HUDEP-2 (cell line): ENCODE data around the gene DUOXA2.
"Not testable (repeated sequence)": the region's sequence is repeated elsewhere in the genome, so short reads cannot be mapped to it uniquely, and the experiment has no call there.

Experiments
- DNase-seq, 76 experiments: peaks; one replicate each; lab custom pipeline; 2025; ENCODE audit not compliant: unreplicated experiment in 76 of 76; lab: John Stamatoyannopoulos, UW

Gene DUOXA2

DNA sequence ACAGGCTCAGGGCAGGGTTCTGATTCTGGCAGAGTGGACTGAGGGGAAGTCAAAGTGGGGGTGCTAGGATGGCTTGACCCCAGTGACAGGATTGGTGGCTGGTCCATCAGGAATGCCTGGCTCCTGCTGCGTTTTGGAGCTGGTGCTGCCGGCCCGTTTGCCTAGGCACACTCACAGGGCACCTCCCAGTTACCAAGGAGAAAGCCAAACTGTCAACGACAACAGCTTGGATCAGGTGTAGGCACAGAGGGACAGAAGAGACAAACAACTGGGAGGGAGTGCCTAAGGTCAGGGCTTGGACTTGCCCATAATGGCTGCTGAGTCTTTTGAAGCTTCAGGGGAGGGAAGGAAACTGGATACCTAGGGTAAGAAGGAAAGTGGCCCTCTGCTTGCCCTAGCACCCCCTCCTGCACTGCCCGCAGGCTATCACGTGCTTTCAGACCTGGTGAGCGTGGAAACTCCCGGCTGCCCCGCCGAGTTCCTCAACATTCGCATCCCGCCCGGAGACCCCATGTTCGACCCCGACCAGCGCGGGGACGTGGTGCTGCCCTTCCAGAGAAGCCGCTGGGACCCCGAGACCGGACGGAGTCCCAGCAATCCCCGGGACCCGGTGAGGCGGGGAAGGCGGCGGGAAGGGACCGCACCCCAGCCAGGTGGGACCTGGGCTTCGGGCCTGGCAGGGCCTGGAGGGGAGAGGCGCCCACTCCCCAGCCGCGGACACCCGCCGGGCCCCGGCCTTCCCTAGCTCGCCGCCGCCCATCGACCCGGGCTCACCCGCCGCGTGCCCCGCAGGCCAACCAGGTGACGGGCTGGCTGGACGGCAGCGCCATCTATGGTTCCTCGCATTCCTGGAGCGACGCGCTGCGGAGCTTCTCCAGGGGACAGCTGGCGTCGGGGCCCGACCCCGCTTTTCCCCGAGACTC, 20.8 kb downstream of the DUOXA2 start:
- peak in 2 of 76 experiments; percentile 3 for DNase-seq

DNA sequence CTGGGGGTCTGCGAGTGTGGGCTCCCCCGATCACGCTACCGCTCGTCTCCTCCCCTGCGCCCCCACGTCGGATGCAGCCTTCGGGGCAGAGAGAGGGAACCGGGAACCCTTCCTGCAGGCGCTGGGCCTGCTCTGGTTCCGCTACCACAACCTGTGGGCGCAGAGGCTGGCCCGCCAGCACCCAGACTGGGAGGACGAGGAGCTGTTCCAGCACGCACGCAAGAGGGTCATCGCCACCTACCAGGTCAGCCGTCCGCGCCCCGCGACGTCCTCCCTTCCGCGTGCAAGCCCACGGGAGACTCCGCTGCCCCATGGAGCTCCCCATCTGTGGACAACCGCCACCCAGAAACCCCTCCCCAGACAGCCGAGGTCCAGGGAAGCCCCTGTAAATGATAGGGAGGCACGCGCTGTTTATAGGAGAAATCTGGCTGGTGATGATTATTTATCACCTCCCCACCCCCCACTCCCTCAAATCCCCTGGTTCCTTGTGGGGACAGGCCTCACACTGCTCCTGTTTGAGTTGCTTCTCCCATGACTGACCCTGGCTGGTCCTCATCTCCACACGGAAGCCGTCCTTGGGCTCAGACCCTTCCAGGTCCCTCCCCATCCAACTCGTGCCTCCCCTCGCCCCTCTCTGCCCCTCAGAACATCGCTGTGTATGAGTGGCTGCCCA, 21.7 kb downstream of the DUOXA2 start:
- not testable (repeated sequence) for DNase-seq

DNA sequence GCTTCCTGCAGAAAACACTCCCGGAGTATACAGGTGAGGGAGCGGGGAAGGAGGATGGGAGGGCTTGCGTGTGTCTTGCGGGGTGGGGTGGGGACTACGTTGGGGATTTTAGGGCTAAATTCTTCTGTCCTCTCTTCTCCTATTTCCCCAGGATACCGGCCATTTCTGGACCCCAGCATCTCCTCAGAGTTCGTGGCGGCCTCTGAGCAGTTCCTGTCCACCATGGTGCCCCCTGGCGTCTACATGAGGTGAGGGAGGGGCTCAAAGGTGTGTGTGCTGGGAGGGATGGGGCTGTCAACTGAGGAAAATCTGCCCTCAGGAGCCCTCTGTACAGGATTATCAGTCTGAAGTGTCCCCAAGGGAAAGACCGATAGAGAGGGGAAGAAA, 22.2 kb downstream of the DUOXA2 start:
- no peak for DNase-seq

DNA sequence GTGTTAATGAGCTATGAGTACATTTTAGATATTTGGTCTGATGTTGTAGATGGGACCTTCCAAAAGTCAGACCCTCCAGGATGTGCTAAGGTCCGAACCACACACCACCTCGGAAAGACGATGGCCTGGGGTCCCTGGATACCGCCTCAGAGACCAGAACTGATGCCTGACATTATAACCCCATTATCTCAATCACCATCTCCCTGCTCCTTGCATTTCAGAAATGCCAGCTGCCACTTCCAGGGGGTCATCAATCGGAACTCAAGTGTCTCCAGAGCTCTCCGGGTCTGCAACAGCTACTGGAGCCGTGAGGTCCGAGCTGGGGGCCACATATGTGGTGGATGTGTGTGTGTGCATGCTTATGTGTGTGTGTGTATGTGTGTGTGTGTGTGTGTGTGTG, 23.6 kb downstream of the DUOXA2 start:
- no peak for DNase-seq

DNA sequence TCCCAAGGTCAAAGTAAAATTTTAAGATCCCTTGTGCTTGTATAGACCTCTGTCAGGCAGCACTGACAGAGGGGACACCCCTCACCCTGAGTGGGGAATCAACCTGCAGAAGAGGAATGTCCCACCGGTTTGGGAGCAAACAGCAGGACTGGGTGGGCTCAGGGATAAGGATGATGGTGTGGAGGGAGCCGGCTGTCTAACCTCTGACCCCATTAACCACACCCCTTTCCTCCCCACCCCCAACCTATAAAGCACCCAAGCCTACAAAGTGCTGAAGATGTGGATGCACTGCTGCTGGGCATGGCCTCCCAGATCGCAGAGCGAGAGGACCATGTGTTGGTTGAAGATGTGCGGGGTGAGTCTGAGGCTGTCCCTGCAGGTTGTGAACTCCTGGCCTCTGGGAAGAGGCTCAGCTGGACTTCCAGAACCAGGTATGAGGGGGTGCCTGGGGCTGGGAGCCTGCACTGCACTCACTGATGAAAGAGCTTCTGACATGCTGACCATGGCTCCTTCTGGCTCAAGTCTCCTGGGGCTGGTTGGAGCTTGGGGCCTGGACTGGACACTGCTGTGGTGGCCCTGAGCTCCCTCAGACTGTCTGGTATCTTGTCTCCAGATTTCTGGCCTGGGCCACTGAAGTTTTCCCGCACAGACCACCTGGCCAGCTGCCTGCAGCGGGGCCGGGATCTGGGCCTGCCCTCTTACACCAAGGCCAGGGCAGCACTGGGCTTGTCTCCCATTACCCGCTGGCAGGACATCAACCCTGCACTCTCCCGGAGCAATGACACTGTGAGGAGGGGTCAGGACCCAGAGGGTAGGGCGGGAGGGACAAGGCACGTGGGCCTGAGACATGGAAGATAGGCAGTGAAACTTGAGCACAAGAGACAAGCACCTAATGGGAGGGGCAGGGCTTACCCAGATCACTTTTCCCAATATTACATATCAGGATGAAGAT, 25.0 kb downstream of the DUOXA2 start:
- no peak for DNase-seq

DNA sequence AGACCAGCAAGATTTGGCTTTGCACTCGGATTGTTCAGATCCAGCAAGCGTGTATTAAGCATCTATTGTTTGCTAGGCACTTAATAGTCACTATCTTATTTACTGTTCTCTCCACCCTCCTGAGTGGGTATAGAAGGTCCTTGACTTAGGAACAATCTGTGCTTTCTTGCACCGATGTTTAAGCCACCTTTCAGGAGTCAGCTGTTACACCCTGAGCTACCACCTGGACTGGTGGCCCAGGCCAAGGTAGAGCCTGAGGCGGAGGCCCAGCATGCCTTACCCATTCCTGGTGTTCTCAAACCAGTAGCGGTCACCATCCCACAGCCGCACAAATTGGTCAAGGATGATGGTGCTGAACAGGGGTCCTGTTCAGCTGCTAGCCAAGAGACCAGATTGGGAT, 25.6 kb downstream of the DUOXA2 start:
- no peak for DNase-seq

DNA sequence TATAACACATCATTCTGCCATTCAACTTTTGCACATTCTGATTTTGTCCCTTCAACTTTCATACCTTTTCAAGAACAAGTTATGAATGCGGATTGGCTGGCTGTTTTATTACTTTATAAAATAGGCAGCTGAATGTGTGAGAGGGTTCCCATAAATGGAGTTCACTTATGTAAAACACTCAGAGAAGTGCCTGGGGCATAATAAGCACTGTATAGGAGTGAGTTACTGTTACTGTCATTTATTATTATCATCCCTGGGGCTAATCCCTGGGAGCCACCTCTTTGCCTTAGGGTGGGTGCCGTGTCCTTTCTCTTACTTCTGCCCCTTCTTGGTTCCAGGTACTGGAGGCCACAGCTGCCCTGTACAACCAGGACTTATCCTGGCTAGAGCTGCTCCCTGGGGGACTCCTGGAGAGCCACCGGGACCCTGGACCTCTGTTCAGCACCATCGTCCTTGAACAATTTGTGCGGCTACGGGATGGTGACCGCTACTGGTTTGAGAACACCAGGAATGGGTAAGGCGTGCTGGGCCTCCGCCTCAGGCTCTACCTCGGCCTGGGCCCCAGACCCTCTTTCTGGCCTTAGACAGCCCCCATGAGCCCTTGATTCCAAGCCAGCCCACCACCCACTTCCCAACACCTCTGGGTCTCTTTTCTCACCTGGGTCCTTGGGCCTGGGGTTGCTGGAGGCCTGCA, 26.6 kb downstream of the DUOXA2 start:
- DNase-seq, result no peak

DNA sequence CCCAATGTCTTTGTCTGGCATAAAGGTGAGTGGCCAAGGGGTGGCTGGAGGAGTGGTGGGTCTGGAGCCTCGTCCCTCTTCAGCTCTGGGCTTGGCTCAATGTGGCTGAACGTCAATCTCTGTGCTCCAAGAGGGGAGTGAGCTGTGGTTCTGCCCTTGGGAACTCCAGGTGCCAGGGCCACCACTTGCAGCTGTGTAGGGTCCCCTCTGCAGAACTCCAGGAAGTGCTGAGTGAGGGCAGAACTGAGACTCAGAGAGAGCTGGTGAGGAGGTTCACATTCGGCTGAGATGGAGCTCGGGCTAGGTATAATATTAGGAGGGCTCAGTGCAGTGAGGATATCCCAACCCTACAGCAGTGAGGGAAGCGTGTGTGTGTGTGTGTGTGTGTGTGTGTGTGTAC, 27.3 kb downstream of the DUOXA2 start:
- DNase-seq, result no peak

DNA sequence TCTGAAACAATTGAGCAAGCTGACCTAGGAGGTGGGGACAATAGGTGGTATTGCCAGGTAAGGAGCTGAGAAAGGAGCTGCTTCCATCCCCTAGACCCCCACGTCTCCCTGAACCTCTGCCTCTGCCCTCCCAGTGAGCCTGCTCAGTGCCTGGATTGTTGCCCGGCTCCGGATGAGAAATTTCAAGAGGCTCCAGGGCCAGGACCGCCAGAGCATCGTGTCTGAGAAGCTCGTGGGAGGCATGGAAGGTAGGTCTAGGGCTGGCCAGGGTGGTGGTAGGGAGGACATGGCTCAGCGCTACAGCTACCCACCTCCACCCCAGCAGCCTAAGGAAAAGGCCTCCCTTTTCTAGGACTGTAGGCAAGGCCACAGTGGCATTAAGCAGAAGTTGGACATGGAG, 28.9 kb downstream of the DUOXA2 start:
- DNase-seq, result no peak

DNA sequence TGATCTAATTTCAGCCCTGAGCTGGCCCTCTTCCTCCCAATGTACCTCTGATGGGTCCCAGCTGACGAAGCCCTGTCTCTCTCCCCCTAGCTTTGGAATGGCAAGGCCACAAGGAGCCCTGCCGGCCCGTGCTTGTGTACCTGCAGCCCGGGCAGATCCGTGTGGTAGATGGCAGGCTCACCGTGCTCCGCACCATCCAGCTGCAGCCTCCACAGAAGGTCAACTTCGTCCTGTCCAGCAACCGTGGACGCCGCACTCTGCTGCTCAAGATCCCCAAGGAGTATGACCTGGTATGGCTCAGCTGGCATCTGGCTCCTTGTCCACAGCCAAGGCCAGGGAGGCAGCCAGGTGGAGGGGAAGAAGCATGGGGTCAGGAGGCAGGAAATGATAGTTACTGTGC, 29.8 kb downstream of the DUOXA2 start:
- no peak for DNase-seq

DNA sequence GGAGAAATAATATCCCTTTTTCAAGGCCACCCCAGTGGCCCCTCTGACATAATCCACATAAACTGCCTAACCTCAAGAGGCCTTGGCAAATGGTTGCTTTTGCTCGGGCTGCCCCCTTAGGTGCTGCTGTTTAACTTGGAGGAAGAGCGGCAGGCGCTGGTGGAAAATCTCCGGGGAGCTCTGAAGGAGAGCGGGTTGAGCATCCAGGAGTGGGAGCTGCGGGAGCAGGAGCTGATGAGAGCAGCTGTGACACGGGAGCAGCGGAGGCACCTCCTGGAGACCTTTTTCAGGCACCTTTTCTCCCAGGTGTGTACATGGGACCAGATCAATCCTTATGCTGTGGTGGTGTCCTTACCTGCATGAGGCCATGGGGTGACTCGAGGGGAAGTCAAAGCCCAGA, 30.6 kb downstream of the DUOXA2 start:
- no peak for DNase-seq

DNA sequence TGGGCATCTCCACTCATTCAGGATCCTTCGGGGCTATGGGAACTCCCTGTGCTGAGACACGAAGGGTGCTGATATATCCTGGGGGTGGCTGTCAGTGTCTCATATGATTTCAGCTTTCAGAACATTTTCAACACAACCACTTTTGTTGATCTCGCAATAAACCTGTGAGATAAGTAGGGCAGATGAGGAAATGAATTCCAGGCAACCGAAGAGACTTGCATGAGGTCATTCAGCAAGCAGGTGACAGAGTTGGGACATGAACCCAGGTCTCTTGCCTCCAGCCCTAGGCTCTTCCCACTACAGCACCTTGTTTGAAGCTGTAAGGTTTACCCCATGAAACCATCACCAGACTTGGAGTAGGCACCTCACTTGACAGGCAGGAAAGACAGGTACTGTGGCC, 32.3 kb downstream of the DUOXA2 start:
- DNase-seq, result no peak

DNA sequence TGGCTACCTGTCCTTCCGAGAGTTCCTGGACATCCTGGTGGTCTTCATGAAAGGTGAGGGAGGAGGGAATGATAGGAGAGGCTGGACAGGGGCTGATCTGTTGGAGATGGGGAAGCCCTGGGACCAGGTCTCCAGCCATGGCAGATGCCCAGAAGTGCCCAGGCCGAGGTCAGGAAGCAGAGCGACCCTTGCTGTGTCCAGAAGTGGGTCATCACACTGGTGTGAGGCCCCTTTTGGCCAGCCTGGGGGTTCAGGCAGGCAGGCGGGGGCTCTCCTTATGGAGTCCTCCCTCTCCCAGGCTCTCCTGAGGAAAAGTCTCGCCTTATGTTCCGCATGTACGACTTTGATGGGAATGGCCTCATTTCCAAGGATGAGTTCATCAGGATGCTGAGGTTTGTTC, 33.5 kb downstream of the DUOXA2 start:
- no peak for DNase-seq

DNA sequence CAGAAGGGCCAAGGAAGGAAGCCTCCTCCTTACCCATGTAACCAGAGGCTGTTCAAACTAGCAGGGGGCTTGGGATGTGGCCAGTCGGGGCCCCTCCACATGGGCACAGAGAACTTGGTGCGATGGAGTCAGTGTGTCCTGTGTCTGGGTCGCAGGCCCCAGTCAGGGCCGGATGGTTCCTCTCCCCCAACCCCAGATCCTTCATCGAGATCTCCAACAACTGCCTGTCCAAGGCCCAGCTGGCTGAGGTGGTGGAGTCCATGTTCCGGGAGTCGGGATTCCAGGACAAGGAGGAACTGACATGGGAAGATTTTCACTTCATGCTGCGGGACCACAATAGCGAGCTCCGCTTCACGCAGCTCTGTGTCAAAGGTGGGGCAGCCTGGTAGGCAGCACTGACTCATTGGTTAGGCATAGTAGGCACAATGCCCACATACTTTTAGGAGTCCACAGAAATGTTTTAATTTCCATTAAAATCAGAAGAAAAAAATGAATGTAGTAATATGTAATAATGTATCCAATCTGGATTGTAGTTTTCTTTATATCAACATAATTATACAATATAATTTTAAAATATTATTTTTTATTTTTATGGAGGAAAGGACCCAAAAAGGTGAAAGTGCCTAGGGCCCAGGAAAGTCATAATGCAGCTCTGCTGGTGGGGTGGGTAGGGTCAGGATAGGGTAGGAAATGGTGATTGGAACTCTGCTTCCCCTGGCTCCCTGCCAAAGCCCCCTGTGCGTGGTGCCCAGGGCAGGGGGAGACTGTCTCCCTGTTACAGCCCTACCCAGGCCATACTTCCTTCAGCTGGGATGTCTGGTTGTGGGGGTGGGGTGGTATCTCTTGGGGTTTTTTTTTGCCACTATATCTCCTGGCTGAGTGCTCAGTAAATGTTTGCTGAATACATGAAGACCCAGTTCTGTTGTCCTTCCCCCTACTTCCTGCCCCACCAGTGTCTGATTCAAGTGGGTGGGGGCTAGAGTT, 34.2 kb downstream of the DUOXA2 start:
- no peak for DNase-seq

DNA sequence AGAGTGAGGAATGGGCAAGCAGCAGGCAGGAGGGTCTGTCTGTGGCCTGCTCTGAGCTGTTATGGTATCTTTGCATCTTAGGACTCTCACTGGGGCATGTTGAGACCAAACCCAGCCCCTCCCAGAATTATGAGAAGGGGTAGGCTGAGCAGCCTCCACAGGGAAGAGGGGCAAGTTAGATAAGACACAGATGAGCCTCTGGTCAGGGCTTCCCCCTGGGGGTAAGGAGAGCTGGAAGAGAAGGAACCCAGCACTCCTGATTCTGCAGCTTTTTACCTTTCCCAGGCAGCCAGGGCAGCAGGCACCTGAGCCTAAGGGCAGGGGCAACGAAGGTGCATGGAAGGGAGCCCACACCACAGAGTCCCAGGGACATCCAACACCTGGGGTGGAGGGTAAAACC, 34.9 kb downstream of the DUOXA2 start:
- DNase-seq, result no peak

DNA sequence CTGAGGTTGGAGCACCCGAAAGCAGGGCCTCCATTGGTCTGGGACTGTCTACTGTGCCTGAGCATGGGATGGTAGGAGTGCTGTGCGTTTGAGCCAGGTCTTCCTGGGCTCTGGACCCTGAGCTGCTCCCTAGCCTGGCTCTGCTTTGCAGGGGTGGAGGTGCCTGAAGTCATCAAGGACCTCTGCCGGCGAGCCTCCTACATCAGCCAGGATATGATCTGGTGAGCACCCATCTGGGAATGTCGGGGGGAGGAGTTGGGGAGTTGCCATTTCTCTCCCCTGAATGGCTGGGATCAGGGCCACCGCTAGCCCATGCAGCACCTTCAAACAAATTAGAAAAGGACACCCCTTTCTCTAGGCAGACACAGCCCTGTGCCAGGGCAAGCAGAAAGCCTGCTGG, 36.4 kb downstream of the DUOXA2 start:
- no peak for DNase-seq

DNA sequence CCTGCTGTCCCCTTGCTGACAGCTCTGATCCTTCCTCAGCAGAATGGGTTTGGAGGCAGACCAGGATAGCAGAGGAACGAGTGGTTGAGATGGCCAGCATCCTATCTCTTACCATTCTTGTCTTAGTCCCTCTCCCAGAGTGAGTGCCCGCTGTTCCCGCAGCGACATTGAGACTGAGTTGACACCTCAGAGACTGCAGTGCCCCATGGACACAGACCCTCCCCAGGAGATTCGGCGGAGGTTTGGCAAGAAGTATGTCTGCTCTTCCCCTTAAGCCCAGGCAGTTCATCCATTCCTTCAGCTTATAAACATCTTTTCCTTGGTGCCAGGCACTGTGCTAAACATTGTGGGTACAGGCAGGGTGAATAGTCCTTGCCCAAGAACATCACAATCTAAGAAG, 36.9 kb downstream of the DUOXA2 start:
- DNase-seq, result no peak

DNA sequence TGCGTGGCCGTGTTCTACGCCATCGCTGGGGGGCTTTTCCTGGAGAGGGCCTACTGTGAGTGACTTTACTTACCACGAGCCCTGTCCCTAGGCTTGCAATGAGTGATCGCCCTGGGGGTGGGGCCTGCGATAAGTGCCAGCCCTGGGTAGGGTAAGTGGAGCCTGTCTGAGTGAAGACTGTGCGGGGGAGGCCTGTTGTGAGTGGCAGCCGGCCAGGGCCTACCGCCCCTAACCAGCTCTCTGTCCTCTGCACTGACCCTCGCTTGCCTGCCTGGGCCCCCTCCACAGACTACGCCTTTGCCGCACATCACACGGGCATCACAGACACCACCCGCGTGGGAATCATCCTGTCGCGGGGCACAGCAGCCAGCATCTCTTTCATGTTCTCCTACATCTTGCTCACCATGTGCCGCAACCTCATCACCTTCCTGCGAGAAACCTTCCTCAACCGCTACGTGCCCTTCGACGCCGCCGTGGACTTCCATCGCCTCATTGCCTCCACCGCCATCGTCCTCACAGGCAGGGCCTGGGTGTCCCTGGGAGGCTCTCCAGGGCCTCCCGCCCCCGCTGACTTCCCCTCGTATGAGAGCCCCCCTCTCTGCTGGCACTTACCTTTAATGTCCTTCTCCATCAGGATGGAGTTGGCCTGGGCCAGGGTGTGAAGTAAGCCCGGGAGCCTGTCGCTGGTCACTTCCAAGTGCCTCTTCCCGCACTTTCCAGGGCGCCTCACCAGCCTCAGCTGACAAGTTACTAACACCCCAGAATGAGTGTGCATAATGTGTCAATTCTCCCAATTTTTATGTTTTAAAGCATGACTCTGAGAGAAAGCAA, 38.1 kb downstream of the DUOXA2 start:
- DNase-seq, result no peak
